Posterior cingulate gyrus (tissue), 11 donors: ENCODE results near the gene AFAP1L1.
A peak's percentile ranks its signal among the peaks of the same experiment; 100 is the strongest.

Source experiments
- DNase-seq, 10 donors: peaks; one replicate each; pipeline versions ENCODE4 v3.0.0 to v3.0.0-alpha.2; 2020 to 2021; ENCODE audit warnings: mixed read lengths in 3 of 10
- intact Hi-C: fragments of 100-400 bp; cut with DNase I; formaldehyde crosslinking; loops from one replicate; pipeline ENCODE4 v1.15.1; 2023

Gene AFAP1L1

DNA sequence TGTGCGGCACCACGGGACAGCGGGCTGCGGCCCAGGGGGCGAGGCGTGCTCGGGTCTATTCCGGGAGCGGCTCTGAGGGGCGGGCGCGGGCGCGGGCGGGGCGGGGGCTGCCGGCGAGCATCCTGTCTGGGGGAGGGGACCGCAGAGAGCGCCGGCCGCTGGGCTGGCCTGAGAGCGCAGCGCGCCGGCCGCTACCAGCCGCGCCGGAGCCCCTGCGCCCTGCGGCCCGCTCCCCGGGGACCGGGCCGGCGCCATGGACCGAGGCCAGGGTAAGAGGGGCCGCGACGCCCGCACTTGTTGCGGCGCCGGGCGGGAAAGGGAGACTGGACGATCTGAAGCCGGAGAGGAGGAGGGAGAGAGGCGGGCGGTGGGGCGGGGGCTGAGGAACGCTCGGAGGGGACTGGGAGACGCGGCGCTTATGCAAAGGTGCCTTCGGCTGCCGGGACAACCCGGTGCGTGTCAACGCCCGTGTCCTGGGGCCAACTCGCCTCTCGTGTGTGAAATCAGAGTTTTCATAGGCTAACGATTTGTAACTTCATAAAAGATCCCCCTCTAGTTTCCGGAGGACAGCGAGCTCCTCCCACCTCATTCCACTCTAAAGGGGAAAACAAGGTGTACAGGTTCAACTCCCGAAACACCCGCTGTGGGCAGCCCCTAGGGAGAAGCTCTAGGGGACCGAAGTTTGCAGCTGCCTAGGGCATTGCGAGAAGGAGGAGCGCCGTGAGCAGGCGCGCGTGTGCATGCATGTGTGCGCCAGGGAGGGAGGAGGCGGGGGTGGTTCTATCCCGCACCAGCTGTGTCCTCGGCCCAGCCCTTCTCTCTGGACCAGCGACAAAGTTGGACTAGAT lies at the start of gene AFAP1L1:
AFAP1L1 (plus strand) TSS at position 144 of the 848 bp plus-strand sequence; CDS start at position 254, 110 bp downstream.
- DNase-seq, result peak; percentile 17 to 93 (median 55)
- intact Hi-C loops, result no loop called here

DNA sequence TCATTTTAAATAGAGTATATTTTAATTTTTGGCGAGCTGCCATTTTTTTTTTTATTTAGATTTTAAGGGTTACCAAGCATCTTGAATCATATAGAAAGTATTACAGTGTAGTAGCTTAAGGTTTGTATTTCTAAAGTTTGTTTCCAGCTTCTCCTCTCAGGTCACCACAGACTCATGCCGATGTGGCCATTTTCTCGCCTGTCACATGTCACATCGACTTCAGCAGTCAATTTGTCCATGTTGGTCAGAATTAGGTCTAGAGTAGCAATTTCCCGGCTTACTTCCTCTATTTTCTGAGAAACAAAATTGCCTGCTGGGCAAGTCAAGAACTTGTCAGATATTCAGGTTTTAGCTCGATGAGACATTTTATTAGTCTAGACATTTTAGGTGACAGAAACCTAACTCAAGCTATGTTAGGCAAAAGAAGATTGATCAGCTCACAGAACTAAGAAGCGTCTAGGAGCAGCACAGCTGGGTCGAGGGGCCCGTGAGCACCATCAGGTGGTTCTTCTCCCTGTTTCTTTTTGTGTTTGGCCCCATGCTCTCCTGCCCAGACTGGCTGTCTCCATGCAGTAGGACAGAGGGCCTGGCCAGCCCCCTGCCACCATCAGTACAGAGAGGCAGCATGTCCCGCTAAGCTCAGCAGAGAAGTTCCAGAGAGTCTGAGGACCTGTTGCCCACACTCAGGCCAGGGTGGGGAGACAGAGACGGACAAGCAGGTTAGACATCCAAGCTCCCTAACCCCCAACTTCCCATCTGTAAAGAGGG lies 48.4 kb upstream of the AFAP1L1 start:
- intact Hi-C loops, result no loop called here
- peak in 1 of 10 donors; percentile 59 for DNase-seq

DNA sequence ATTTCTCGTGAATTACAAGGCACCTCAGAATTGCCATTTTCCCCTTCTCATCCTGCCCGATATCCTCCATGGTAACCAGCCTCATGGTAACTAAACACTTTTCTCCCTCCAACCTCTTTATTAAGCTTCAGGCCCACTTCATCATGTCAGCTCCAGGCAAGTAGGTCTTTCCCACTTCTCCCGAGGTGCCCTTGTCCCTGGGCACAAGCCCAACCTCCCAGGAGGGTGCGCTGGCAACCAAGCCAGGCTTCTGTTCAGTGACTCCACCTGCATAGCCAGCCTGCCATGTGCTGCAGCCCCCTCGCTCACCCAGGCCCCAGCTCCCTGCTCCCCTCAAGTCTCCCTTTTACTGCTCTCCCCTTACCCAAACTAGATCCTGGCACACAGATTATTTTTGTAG lies 47.4 kb upstream of the AFAP1L1 start:
- DNase-seq, result peak in 1 of 10 donors; percentile 79
- intact Hi-C loops, result no loop called here

DNA sequence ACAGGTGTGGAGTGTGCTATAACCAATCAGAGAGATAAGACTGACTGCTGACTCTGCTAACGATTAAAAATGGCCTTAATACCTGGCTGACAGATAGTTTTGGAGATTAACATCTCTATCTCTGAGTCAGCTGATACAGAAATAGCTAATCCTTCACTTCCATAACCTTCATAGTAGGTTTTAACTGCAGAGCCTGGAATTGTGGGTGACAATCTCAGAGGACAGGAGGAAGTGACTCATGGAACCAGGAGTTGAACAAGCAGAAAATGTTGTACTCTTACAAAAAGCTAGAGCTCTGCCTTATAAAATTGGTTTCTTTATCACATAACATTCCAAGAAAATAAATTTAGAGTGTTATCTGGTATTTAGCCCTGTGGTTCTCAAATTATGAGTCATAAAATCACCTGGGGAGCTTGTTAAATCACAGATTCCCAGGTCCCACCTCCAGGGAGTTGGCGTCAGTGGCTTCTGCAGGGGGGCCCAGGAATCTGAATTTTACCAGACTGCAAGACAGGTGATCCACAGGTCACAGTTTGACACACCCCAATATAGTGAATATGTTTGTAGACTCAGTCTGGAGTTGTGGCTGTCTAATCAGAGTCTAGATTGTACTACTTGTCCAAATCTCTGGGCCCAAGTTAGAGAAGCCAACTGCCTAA lies 44.4 kb upstream of the AFAP1L1 start:
- intact Hi-C loops, result no loop called here
- DNase-seq, result no peak

DNA sequence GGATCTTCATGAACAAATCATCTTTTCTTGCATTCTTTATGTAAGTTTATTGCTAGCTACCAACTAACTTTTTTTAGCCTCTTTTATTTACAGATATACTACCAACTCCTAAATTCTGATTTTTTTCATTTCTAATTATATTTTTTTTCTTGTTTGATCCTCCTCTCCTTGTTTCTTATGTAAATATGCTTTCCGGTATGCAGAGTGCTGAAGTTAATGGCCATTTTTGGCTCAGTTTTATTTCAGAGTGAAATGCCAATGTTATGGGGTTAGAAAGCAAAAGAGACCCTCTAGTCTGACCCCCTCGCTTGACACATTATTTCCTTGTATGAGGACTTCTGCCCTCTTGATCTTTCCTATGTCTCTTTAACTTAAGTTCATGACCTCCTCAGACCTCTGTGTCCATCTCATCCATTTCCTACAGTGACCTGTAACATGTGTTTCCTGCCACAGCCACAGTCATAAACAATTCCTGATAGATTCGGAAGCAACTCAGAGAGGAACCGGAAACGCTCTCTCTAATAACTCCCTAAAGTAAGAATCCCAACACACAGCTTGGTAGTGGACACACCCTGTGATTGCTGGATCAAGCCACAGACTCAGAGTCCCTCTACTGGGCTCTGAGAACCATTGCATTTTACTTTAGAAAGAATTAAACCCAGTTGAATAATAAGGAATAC lies 42.9 kb upstream of the AFAP1L1 start:
- no peak for DNase-seq
- intact Hi-C loops, result loop anchor here (1.0 kb wide), 1 partner anchor 87 kb away; the partner anchor contains the start of gene ABLIM3

DNA sequence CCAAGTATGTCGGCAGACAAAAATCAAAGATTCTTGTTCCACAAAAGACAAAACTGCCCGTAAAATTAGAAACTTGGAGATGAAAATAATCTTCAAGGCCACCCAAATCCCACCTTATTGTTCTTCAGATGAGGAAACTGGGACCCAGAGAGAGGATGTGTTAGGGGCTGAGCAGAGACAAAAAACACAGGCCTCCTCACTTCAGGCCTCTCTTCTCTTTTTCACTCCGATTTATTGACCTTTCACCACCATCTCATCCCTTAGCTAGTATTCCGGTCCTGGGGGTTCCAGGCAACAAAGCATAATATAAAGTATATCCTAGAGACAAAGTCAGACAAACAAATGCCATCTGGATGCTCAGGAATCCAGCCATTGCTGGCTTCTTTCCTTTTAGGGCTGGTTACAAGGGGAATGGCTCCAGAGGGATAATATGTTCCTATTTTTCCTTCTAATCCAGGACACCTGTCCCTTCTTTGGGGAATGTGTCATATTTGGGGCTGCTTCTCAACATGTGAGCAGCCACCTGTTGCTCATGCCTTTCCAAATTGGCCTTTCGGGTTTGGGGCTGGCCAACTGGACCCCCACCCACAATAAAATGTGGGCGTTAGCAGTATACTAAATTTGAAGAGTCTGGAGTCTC lies 42.2 kb upstream of the AFAP1L1 start:
- DNase-seq, result no peak
- intact Hi-C loops, result loop anchor here (1.0 kb wide), 1 partner anchor 88 kb away; the partner anchor contains the start of gene ABLIM3

DNA sequence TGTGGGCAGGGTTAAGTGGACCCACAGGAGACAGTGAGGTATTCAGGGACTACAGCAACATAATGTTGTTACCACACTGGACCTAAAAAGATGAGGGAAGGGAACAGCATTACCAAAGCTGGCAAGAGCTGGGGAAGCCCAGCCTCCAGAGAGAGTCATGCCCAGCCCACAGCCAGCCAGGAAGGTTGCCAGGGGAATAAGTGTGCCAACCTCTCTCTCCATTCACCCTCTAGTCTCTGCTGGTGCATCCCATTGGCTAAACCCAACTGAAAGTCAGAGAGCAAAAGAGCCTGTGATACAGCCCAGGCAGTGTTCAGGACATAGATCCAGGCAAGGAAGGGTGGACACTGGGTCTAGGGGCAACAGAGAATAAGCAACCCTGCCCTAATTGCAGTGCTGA lies 35.8 kb upstream of the AFAP1L1 start:
- intact Hi-C loops, result no loop called here
- peak in 3 of 10 donors; percentile 34 to 61 (median 38) for DNase-seq

DNA sequence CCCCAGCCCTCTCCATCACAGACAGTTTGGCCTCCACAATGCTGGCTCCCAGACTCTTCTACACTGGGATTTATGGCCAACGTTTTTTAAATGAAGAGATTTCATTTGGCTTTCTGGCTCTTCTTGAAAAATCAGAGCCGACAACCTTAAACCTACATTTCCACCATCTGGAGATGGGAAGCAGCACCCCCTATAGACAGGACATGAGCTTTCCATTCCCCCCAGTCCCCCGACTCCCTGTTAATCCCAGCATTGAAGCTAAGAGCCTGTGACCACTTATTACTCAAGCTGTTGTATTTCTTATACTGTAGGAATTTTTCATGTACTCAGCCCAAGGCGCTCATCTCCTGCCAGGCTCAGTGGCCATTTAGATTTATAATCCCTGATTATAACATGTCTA lies 34.0 kb upstream of the AFAP1L1 start:
- DNase-seq, result peak in 1 of 10 donors; percentile 28
- intact Hi-C loops, result no loop called here

DNA sequence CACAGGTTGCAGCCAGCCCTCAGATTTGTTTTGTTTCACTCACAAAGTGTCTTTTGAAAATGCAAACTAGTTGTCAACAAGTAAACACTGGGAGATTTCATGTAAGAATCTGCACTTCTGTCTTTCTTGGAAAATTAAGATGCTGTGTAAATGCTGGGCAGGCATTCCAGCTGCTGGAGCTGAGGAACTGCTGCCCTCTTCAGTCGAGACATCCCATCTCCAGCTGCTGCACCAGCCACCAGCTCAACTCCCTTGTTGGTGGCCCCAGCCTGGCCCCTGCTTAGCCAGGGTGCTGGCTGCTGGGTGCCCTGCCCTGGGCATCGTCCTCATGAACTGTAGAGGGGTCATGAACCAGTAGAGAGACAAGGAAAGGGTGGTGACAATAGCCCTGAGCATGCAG lies 33.1 kb upstream of the AFAP1L1 start:
- no peak for DNase-seq
- intact Hi-C loops, result no loop called here

DNA sequence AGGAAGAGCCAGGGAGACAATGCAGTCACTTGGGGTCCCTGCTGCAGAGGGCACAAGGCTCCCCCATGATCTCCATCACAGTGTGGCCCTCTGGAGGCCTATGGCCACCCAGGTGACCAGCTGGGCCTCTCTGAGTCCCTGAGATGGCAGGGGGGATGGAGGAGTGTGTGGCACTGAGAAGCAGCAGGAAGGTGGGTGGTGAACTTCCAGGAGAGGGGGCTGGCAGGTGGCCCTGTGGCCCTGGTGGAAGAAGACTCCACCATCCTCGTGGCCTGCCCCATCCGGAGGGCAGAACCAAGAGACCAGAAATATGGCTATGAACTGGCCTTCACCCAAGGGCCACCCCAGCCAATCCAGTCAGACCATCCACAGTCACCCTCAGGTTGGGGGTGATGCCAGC lies 31.7 kb upstream of the AFAP1L1 start:
- intact Hi-C loops, result no loop called here
- DNase-seq, result no peak

DNA sequence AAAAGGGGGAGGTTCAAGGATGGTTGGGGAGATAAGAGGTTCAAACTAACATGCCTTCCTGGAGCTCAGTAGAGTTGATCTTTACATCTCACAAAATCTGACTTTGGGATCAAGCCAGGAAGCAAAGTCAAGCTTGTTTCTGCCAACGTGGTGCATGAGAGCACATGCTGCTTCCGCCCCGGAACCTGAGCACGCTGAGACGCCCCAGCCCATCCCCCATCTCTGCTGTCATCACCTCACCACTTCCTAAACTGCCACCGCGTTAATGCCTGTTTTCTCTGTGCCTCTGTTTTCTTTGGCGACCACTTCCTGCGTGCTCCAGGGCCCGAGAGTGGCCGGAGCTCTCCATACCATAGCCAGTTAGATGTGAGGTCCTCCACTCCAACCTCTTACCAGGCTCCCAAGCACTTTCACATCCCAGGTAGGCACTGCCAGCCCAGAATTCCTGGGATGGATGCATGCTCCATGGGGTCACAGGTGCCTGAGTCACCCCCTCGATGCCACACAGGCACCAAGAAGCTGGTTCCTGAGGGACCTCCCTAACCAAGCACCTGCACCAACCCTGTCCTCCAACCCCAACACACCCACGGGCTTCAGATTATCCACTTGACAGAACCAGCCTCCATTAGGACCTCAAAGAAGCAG lies 31.2 kb upstream of the AFAP1L1 start:
- intact Hi-C loops, result no loop called here
- DNase-seq, result no peak

DNA sequence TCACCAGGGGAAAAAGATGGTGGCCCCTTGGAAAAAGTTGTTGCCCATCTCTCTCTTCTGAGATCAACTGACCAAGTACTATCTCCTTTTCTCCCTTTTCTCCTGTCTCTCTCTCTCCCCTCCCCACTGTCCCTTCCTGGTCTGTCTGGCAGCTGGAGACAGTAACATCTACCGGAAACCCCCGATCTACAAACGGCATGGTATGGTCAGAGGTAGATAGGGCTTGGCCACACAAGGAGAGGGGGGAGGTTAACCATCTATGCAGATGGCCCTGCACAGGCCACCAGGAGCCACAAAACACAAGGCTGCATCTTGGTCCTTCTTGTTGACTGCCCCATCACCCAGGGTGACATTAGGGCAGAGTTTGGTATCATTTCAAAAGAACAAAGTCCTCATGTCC lies 29.3 kb upstream of the AFAP1L1 start:
- intact Hi-C loops, result no loop called here
- DNase-seq, result no peak

DNA sequence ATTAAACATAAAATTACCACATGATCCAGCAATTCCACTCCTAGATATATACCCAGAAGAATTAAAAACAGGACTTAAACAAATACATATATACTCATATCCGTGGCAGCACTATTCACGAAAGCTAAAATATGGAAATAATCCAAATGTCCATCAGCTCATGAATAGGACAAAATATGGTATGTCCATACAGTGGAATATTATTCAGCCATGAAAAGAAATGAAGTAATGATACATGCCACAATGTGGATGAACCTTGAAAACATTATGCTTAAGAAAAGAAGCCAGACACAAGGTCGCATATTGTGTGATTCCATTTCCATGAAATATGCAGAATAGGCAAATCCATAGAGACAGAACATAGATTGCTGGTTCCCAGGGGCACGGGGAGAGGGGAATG lies 24.8 kb upstream of the AFAP1L1 start:
- intact Hi-C loops, result no loop called here
- peak in 1 of 10 donors; percentile 3 for DNase-seq

DNA sequence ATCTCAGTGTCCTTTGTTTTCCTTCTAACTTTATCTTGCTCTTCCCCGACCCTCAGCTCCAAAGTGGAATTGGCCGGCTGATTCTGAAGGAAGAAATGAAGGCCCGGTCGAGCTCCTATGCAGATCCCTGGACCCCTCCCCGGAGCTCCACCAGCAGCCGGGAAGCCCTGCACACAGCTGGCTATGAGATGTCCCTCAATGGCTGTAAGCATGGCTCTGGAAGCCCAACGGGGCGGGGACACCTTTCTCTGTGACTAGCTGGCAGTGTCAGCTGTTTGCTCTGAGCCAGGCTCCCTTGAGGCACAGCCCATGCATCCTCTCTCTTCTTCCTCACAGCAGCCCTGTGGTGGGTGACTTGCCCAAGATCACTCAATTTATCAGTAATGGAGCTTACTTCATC lies 23.9 kb upstream of the AFAP1L1 start:
- peak in 1 of 10 donors; percentile 62 for DNase-seq
- intact Hi-C loops, result no loop called here

DNA sequence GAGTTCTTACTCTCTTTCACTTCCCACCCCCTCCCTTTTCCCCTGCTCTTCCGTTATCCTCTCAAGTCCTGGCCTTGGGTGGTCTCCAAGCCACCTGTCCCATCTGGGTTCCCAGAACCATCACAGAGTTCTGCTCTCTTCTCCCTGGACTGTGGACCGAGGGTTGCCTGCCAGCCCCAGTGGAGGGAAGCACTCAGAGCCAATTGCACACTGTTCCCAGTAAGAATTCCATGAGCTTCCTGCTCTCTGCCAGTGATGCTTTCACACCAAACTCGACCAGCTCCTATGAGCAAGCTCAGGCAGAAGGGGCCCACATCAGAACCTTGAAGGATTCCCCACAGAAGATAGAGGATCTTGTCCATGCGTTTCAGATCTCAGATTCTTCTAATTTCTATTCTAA lies 20.1 kb upstream of the AFAP1L1 start:
- DNase-seq, result peak in 1 of 10 donors; percentile 68
- intact Hi-C loops, result no loop called here

DNA sequence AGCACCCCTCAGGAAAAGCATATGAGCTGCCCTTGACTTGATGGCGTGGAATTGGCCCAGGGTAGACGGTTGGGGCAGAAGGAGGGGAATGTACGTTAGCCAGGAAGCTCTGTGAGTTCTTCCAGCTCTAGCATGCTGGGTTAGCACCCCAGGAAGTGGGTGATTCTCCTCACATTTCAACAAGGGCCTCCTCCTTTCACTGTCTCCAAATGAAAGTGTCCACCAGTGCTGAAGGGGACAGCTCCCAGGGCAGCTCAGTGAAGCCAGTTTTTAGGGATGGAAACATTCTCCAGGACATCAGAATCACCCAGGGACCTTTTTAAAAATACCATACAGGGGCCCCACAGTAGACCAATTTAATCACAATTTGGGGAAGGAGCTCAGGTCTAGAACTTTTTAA lies 17.2 kb upstream of the AFAP1L1 start:
- intact Hi-C loops, result no loop called here
- DNase-seq, result peak in 1 of 10 donors; percentile 18

DNA sequence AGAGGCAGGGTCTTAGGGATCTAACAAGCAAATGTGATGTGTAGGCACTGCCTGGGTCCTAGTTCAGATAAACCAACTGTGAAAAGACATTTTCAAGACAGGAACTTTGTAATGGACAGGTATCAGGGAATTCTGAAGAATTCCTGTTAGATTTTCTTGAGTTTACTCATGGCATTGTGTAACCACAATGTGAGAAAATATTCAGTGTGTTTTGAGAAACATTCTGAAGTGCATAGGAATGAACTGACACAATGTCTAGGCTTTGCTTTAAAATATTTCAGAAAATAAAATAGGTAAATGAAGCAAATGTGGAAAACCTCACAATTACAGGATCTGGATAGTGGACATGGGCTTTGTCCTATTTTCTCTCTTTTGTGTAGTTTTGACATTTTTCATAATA lies 15.2 kb upstream of the AFAP1L1 start:
- intact Hi-C loops, result no loop called here
- DNase-seq, result peak in 1 of 10 donors; percentile 2

DNA sequence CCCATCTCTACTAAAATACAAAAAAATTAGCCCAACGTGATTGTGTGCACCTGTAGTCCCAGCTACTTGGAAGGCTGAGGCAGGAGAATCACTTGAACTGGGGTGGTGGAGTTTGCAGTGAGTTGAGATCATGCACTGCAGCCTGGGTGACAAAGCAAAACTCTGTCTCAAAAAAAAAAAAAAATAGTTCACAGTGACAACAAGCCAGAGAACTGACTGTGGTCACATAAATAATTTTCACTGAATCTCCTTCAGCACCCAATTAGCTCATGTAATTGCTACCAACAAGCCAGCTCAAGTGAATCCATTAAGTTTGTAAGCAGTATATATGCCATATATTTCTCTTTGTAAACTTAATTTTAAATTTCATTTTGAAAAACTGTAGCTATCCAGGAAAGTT lies 14.5 kb upstream of the AFAP1L1 start:
- intact Hi-C loops, result no loop called here

More for the DNA sequence above, 14.5 kb upstream of the AFAP1L1 start:
- no peak for DNase-seq
